Mucosa of descending colon (tissue), 3 donors: ENCODE results near the gene LRG1. TPM values are rescaled to one million over a fixed set of nuclear protein-coding genes. Genes with fewer than 3 reads are reported as not detected.

Experiments
- ATAC-seq: fragments of 200-7000 bp; cut with Tn5 transposase; one replicate; pipeline ENCODE4 v1.9.1; 2020; ENCODE audit warnings: mild to moderate bottlenecking, moderate library complexity
- DNase-seq, 3 donors: peaks; one replicate each; pipeline ENCODE4 v3.0.0-alpha.2; 2020
- H3K36me3 ChIP-seq: fragments of 200-600 bp; one replicate; pipeline ENCODE4 v1.8.0; 2021; ENCODE audit warnings: low read depth, mild to moderate bottlenecking
- H3K4me1 ChIP-seq: fragments of 200-600 bp; one replicate; pipeline ENCODE4 v1.8.0; 2021; ENCODE audit warnings: low read depth, mild to moderate bottlenecking
- H3K4me3 ChIP-seq: fragments of 200-600 bp; one replicate; pipeline ENCODE4 v1.8.0; 2021; ENCODE audit warnings: mild to moderate bottlenecking
- H3K9me3 ChIP-seq: fragments of 200-600 bp; one replicate; pipeline ENCODE4 v1.8.0; 2021; ENCODE audit warnings: mild to moderate bottlenecking
- intact Hi-C, 2 donors: fragments of 100-400 bp; cut with DNase I in 1 of 2; cut with micrococcal nuclease in 1 of 2; formaldehyde crosslinking; loops; one replicate each; pipeline versions ENCODE4 v1.11.0 to v1.11.1; 2022; cut with DNase I, micrococcal nuclease
- total RNA-seq, 3 donors: library from RNA; stranded (reverse); fragmentation: NEBNext Ultra II Directional in 2 of 3; extraction: Animal tissue kit (Norgen Biotek cat#: 25700) in 2 of 3; gene quantifications; one replicate each; pipeline versions ENCODE4 v1.2.1 to v1.2.4, GENCODE V29; 2021 to 2023
- TF ChIP-seq, protein P1 (sequence below): fragments of 200-600 bp; IDR thresholded peaks from one replicate; pipeline ENCODE4 v1.8.0; 2022; ENCODE audit warnings: antibody characterized with exemption, mild to moderate bottlenecking
- donor health status: DM: no; HTN: no; CAD: no; lungs with moderate emphysema.
- donor health status: DM: no; HTN: no; CAD: no.
- donor health status: DM: no; HTN: yes; CAD: no.

Gene LRG1
- total RNA-seq, 3 donors from 2014 or later = 7.9 to 25.0 (median 22.8) TPM

DNA sequence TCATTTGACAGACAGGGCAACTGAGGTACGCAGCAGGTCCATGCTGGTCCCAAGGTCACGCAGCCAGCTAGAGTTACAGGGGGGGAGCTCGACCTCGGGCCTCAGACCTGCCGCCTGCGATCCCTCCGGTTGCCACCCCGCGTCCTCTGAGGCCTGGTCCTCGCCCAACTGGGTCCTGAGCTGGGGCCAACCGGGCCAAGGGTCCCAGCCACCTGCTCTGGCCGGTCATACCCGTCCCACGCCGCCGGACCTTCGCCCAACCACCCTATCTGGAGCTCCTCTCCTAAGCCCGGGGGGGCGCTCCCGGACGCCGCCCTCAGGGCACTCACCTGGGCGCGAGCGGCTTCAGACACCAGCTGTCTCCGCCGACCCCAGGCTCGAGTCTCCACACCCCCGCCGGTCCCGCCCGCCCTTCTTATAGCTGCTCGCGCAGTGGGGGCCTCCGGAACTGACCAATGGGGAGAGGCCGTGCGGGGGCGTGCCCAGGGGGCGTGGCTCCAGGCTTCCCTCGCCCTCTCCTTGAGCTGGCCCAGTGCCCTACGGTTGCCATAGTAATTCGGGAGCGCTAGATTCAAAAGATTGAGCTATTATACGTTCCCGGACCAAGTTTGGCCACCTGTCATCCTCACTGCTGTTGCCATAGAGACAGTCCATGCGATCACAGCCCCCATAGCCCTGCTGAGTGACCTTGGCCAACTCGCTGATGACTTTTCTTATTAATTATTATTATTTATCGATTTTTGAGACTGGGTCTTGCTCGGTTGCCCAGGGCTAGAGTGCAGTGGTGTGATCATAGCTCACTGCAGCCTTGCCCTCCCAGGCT, 4.8 kb downstream of the LRG1 start, which contains the start of gene PLIN5:
PLIN5 (minus strand) TSS at position 389 of the 823 bp plus-strand sequence. CDS start 1,150 bp downstream, outside the sequence.
- H3K36me3 ChIP-seq = no peaks in the 10 kb centered on the region
- H3K9me3 ChIP-seq = no peaks in the 10 kb centered on the region
- DNase-seq (peak; percentile 86 to 87 (median 86)), ATAC-seq (peak; percentile 77)
- intact Hi-C loops = no loop called here
- peaks cover 13% of the 10 kb centered on the region for H3K4me1 ChIP-seq
- TF ChIP-seq, protein P1, sequence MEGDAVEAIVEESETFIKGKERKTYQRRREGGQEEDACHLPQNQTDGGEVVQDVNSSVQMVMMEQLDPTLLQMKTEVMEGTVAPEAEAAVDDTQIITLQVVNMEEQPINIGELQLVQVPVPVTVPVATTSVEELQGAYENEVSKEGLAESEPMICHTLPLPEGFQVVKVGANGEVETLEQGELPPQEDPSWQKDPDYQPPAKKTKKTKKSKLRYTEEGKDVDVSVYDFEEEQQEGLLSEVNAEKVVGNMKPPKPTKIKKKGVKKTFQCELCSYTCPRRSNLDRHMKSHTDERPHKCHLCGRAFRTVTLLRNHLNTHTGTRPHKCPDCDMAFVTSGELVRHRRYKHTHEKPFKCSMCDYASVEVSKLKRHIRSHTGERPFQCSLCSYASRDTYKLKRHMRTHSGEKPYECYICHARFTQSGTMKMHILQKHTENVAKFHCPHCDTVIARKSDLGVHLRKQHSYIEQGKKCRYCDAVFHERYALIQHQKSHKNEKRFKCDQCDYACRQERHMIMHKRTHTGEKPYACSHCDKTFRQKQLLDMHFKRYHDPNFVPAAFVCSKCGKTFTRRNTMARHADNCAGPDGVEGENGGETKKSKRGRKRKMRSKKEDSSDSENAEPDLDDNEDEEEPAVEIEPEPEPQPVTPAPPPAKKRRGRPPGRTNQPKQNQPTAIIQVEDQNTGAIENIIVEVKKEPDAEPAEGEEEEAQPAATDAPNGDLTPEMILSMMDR = no peak
- no peak within 1 kb of the TSS for H3K4me3 ChIP-seq

DNA sequence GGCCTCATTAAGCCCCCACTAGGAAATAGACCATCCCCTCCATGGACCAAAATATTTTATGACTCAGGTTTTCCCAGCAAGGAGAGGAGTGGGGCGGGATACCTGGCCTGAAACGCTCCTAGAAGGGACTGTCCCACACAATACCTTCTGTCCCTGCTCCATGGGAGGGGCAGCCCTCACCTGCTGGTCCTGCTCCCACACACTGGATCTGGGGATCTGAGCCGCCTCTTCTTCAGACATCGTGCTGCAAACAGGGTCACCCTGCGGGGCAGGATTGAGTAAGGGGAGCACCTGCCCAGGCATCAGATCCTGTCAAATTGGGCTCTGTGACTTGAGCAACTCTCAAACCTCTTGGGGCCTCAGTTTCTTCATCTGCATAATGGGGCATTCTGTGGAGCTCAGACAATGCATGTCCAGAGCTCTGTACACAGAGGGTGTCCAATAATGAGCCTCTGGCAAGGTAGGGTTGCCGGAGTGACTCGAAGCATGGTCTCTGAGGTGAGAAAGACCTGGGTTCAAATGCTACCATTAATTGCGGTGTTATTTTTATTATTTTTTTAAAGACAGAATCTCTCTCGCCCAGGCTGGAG, 5.9 kb downstream of the LRG1 start:
- DNase-seq = no peak
- H3K4me1 ChIP-seq = peaks cover 13% of the 10 kb centered on the region
- TF ChIP-seq, protein P1 = no peak
- no peak overlapping the region for H3K4me3 ChIP-seq
- intact Hi-C loops = no loop called here
- H3K9me3 ChIP-seq = no peaks in the 10 kb centered on the region
- H3K36me3 ChIP-seq = no peaks in the 10 kb centered on the region
- ATAC-seq = no peak

DNA sequence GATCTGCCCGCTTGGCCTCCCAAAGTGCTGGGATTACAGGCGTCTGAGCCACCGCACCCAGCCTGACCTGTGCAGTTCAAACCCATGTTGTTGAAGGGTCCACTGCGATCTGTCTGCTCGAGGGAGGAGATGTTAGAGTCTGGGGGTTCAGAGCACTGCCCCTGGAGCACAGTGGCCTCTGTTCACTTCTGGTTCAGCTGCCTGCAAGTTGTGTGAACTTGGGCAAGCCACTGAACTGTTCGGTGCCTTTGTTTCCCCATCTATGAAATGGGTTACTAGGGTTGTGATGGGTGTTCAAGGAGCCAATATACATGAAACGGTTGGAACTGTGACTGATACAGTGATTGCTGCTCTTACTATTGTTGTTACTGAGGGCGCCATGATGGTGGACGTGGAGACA, 6.5 kb downstream of the LRG1 start:
- intact Hi-C loops = no loop called here
- no peak for DNase-seq
- Histone ChIP-seq H3K4me1 (peaks cover 13% of the 10 kb centered on the region), H3K36me3 (no peaks in the 10 kb centered on the region), H3K4me3 (no peak overlapping the region), H3K9me3 (no peaks in the 10 kb centered on the region)
- ATAC-seq = no peak
- TF ChIP-seq, protein P1 = no peak

DNA sequence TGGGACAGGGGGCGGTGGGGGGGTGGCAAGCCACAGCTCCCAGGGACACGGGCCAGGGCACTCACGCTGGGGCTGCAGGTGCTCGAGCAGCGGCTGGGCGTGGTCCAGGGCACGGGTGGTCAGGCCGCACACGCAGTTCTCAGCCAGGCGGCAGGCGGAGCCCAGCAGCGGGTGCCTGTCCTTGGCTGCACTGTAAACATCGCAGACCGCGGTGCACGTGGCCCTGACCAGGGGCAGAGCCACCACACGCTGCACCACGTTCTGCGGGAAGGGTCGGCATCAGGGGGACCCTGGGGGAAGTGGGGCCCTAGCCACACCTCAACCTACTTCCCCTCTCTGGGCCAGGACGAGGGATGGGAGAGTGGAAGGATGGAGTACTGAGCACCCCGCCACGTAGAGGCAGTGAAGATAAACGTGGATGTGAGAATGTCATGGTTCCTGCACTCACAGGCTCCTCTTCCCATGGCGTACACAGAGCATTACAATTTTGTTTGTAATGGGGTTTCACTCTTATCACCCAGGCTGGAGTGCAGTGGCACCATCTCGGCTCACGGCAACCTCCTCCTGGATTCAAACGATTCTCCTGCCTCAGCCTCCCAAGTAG, 8.2 kb downstream of the LRG1 start:
- ATAC-seq = peak; percentile 33
- peak in 1 of 3 donors; percentile 54 for DNase-seq
- peaks cover 13% of the 10 kb centered on the region for H3K4me1 ChIP-seq
- no peaks in the 10 kb centered on the region for H3K9me3 ChIP-seq
- TF ChIP-seq, protein P1 = no peak
- no peak overlapping the region for H3K4me3 ChIP-seq
- intact Hi-C loops = no loop called here
- no peaks in the 10 kb centered on the region for H3K36me3 ChIP-seq

DNA sequence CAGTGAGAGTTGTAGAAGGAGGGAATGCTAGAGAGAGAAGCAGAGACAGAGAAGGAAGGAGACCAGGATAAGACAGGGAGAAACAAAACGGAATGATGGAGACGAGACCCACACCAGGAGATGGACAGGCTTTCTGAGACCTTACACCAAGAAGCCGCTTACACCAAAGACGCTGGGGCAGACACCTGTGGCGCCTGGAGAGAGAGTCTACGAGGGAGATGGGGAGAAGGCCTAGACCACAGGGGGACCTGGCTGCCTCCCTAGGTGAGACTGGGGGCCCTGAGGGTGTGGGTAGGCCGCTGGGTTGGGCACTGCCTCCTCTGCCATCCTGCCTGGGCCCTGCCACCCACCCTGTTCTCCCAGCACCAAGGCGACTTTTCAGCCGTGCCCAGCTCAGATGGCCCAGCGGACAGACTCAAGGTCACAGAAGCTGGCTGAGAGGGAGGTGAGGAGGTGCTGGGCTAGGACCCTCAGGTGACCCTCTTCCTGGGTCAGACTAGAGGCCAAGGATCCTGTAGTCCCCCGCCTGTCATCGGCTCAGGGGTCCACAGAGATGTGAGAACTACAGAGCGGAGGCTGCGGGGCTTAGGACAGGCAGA, 9.8 kb downstream of the LRG1 start:
- no peaks in the 10 kb centered on the region for H3K36me3 ChIP-seq
- ATAC-seq (no peak), DNase-seq (no peak)
- TF ChIP-seq, protein P1 = no peak
- intact Hi-C loops = no loop called here
- H3K4me3 ChIP-seq = no peak overlapping the region
- H3K9me3 ChIP-seq = no peaks in the 10 kb centered on the region
- H3K4me1 ChIP-seq = peaks cover under 1% of the 10 kb centered on the region
